Stimulated activated CD8-positive, alpha-beta memory T cell treated with anti-CD3 and anti-CD28 coated beads, Interleukin-7, amount 100 ng/mL, for 4 hours (primary cell): Measurements from ENCODE around the gene CRACR2A.

Source experiments
- DNase-seq, 2 donors: peaks; one replicate each; pipeline ENCODE4 v3.0.0-alpha.2; 2020; ENCODE audit warnings: low read depth in 2 of 2

CRACR2A gene

DNA sequence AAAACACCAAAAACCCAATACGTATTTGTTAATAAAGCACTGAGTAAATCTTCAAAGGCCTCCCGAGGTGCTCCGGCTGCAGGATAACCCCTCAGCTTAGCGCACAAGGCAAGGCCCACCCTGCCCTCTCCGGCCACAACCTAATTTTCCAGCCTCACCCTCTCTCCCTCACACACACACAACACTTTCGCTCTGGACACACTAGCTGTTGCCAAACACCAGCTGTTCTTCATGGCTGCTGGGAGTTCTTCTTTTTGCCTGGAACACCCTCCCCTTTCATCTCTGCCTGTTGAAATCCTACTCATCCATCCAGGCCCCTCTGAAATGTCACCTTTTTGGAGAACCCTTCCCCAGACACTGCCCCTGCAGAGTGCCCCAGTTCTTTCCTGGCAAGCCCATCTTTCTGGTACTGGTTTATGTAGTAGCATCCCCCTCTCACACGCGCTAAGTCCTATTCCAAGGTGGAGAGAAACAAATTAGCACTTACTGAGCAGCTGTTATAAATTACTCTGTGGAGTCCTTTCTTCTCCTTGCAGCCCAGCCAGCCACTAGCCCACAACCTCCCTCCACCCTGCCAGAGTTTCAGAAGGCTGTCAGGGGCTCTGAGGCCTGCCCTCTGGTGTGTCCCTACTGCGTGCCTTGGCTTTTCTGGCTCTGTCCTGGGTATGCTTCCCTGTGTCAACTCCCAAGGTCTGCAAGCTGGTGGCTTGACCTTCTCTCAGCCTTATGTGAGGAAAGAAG lies 805 bp upstream of the CRACR2A start:
- DNase-seq, result no peak

DNA sequence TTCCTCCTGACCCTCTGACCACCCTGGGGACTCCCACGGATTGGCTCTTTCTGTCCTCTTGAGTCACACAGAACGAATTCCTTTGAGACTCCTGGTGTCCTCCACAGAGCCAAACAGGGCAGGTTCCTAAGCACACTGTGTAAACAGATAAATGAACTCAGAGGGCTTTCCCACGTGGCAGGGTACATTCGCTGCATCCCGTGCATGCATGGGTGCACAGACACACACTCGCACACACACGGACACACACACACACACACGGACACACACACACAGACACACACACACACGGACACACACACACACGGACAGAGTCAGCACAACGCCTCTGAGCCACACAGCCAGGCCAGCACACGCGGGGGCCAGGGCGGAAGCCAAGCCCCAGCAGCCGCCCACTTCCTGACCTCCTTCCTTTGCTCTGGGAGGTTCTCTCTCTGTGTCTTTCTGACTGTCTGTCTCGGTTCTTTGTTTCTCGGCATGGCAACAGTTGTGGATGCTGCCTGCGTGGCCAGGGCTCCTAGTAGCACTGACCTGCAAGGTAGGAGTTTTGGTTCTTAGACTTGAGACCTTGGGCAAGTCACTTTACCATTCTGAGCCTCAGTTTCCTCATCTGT lies 706 bp downstream of the CRACR2A start:
- DNase-seq, result peak; percentile 40 to 66

DNA sequence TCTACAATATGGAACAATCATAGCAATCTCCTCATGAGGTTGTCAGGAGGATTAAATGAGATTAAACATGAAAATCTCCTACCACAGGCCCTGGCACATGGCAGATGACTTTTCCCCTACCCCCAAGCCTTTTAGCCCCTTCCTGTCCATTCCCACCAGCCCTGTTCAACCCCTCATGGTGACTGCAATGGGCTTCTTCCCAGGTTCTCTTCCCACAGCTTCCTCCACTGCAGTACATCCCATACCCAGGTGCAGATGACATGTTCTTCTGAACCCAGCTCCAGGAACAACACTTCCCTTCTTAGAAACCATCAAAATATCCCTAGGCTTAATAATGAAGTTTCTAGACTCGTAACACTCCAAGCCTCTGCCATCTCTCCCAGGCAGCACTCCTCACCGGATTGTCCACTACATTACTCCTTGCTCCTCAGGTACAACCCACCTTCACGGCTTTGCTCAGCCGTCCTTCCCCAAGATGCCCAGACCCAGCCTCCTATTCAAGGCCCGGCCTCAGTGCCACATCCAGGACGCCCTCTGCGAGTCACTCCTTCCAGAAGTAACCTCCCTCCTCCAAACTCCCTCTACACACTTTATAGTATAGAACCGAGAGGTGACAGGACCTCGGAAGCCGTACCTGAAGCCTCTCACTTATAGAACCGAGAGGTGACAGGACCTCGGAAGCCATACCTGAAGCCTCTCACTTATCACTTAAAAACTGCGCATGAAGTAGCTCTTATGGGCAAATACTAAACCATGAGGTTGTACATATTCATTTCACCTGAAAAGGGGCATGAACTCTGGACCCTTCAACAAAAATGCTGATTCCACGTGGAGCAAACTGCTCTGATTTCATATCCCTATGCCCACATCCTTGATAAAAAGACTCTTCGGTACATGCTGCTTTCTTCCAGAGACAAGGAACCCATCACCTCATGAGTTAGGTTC lies 1.5 kb downstream of the CRACR2A start:
- DNase-seq, result no peak

DNA sequence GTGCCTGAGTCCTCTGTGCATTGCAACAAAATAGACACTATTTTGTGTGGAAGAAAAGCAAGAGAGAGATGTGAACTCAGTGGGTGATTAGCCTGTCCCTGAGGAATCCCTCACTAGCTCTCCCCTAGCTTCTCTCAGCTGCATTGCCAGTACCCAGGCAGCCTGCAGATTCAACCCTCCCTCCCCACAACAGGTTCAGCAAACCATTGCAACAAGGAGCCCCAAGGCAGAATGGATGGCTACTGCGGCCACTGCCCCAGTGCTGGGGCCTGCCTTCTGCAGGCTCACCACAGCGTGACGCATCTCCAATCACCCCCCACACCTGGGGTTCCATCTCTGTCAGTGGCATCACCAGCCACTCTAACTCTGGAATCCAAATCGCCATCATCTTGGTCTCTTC lies 2.3 kb downstream of the CRACR2A start:
- no peak for DNase-seq

DNA sequence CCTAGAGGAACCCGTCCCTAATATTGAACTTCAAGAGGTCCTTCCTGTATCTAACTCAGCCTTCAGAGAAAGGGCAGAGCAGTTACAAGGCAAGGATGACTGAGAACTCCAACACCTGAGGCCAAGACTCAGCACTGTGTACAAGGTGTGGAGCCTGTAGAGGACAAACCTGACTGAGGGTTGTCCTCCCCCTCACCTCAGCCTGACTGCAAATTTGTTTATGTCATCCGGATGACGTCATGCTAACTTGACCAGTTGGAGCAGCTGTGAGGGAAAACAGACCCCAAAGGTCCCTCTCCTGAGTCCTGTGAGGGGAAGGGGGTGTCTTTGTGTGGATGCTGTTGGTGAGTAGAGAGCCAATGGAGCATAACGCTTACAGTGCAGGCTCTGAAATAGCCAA lies 4.3 kb downstream of the CRACR2A start:
- no peak for DNase-seq

DNA sequence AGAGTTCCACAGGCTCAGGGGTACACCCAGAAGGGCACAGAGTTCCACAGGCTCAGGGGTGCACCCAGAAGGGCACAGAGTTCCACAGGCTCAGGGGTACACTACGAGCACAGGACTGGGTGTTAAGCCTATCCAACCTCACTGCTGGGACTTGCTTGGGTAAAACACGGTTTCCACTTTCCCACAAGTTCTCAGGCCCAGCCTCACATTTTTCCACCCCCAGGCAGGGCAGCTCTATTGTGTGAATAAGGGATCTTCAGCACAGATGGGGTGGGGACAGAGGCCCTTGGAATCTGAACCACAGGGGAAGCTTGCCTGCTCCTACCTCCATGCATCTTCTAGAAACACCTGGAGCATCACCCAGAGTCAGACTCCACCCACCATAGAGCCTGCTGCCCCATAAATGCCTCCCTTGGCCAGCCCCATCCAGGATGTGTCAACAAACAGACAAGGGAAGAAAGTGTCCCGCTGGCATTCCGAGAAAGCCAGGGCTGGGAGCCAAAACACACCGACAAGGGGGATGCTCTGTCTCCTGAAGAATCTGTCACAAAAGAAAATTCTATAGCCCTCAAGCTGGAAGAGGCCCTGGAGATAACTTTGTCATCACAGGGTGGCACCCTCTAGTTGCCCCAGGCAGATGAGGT lies 4.8 kb downstream of the CRACR2A start:
- no peak for DNase-seq

DNA sequence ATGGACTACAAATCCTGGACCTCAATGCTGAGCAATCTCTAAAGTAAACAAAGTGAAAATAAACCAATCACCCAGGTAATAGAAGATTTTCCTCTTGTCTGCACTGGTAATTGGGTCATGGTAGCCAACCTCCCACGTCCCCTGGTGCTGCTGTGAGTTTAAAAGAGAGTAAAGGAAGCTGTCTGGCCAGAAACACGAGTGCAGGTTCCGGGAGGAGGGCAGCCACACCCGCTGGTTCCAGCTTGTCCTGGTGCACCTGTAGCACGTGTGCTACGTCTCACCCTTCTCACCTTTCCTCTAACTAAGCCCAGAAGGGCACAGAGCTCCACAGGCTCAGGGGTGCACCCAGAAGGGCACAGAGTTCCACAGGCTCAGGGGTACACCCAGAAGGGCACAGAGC lies 5.4 kb downstream of the CRACR2A start:
- no peak for DNase-seq

DNA sequence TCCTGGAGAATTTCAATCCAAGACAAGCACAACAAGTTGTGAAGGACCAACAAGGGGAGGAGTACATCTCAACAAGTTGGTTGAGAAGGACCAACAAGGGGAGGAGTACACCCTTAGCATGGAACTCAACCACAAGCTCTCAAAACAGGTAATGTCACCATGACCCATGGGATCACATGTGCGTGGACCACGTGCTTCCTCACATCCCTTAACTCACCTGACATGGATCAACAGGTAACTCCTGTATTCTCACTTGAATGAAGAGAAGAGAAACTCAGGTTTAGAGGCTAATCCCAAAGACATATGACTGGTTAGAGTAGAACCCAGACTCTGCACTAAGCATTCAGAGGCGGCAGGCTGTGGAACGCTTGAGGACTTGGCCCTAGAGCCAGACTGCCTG lies 6.2 kb downstream of the CRACR2A start:
- DNase-seq, result no peak

DNA sequence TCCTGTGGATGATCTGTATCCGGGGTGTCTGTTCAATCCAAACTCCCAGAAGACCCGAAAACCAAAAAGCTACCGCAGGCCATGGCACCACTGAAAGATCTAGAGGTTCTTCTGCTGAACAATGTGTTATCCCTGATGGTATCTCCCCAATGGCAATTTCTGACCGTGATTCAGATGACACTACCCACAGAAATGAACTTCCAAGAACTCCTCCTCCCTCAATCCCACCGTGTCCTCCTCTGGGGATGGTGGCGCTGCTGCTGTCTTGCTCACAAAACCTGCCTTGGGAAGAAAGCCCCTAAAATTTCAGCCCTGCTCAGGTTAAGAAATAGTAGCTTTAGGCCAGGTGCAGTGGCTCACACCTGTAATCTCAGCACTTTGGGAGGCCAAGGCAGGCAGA lies 7.8 kb downstream of the CRACR2A start:
- no peak for DNase-seq

DNA sequence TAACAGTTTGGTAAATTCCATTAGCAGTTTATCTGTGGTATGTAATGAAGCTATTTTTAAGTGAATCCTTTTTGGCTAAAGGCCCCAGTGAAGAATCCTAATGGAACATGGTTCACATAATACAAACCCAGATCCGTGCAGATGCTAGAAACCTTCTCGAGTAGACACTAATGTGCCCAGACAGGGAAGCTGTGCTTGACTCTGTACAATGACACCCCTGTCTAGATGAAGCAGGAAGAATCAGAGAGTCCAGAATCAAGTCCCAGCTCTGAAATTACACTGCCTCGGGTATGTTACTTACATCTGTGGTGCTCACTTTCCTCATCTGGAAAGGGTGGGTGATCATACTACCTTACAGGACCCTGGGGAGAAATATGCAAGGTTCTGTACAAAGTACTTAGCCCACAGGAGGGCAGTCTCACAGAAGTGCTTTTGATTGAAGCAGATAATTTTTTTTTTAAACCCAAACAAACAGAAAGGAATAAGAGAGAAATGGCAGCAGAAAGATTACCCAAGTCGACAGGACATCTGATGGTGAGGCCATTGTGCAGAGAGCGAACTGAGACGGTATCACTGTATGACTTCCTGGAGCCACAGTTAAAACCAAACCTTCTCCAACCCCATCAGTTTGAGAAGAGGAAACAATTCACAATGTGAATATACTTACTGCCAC lies 8.5 kb downstream of the CRACR2A start:
- DNase-seq, result no peak

DNA sequence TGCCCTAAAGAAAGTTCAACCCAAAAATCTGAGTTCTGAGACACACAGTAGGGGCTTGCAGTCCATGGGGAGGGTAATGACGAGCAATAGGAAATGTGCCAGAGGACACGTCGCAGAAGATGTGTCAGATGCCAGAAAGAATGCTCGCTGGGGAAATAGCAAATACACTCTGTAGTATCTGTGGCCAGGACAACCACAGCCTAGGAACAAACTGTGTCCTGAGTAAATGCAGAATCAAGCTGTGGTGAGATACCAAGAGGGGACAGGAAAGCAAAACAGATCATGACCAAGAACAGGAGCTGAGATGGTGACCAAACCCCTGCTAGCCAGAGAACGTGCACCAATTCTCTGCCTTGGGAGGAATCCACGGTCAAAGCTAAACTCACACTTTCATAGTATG lies 9.1 kb downstream of the CRACR2A start:
- DNase-seq, result no peak

DNA sequence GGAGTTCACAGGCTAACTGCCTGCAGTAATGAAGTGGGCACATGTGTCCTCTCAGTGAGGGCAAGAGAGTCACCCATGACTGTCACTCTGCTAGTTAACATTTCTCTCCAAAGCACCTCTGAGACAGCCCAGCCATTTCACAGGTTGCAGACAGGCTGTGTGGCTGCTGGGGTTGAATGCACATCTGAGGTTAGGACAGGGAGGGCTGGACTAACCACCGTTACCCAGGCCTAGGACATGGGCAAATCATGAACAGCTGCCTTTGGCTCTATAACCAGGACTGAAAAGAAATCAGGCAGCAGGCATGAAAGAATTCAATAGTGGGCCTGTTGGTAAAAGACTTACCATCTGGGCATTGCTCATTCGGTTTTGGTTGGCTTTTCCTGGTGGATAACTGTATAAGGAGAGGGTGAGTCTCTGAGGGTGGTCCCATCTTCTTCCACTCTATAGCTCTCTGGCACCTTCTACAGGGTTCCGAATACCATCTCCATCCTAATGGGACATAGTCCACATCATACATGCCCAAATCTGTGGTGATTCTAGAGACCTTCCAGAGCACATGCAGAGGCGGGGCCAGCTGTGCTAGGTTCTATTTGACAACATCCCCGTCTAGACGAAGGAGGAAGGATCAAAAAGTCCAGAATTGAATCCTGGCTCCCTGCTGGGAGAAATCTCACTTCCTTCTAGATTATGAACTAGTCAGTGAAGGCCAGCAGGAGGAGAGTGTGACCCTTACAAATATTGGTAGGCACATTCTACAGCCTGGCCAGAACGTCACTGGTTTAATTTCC lies 10.8 kb downstream of the CRACR2A start:
- no peak for DNase-seq

DNA sequence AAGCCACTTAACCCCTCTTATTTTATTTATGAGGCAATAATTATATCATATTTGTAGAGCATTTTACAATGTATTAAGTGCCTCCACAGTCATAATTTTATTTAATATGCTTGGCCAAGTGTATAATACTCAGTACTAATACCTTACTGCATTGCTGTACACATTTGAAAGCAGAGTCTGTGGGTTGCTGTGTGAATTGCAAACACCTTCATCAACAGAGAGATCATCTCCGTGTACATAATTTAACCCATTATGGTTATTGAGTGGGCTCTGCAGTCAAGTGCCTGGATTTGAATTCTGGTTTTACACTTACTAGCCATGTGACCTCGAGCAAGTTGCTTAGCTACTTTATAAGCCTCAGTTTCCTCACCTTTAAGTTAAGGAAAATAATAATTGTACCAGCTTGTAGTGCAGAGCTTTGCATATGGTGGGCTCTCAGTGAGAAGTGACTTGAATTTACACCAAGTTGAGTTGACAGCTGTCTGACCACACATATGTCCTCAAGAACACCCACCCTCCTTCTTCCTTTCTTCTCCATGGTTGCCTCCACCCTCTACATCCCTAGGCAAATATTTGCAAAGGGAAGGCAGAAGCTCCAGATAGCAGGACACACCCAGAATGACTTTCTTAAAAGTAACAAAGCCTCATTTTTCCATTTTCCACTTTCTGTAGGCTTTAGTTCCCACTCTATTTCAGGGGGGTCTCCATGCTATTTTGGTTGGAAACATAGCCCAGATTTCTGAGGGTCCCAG lies 12.3 kb downstream of the CRACR2A start:
- no peak for DNase-seq

DNA sequence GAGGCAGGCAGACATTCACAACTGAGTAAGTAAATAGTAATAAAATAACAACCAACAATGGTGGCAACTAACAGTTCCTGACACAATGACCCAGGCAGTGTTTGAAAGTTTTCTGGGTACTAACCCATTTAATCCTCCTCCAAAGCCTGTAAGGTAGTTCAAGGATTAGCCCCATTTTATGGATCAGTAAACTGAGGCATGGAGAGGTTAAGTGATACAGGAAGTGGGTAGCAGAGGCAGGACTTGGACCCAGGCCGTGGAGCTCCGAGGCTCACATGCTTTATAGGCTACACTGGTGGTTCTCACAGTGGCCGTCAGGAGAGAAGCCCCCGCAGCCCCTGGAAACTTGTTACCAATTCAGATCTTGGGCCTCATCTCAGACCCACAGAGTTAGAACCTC lies 17.5 kb downstream of the CRACR2A start:
- no peak for DNase-seq

DNA sequence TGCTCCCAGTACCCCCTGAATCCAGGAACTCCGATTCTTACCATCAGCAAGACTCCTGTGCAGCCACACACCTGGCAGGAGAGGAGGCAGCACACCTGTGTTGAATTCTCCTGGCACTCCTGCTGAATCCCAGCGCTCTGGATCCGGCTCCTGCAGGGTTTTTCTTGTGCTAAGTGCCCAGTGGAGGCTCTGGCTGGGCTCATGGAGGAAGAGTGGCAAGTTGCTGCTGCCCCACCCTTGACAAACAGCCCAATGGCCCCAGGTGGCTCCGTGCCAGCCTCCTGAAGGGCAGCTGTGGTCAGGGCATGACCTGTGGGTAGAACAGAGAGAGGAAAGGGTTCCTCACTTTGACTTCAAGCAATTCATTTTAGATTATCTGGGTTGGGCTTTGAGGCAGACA lies 20.0 kb downstream of the CRACR2A start:
- DNase-seq, result no peak

DNA sequence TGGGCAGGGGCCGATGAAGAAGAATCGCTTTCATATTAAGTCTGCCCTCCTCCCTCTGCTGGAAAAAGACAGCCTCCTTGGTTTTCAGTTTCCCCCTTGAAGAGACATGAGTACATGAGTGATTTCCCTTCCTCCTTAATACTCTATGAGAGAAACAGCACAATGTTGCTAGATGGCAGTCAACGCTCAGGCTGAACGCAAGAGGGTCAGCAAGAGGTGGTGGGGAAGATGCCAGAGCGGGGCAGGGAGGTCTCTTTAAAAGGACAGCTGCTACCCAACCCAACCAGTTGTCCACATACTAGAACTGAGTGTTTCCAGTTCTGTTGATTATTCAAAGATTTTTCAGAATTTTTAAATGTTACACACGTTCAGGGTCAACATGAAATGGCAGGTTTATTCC lies 22.8 kb downstream of the CRACR2A start:
- no peak for DNase-seq

DNA sequence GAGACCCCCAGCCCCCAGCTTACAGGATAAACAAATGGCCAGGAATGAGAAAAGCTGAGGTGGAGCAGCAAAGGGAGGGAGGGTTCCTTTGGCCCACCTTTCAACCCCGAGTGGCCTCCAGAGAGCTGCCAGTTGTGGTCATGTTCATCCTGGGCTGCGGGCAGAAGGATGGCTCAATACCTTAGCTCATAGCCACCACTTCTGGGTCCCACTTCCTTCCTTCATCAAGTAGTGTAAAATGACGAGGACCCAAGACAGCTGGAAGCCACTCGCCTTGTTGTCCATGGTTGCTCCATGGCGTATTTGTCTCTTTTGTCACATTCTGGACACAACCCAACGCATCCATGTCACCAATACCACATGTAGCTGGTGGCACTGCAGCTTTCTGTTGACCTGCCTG lies 24.2 kb downstream of the CRACR2A start:
- DNase-seq, result no peak

DNA sequence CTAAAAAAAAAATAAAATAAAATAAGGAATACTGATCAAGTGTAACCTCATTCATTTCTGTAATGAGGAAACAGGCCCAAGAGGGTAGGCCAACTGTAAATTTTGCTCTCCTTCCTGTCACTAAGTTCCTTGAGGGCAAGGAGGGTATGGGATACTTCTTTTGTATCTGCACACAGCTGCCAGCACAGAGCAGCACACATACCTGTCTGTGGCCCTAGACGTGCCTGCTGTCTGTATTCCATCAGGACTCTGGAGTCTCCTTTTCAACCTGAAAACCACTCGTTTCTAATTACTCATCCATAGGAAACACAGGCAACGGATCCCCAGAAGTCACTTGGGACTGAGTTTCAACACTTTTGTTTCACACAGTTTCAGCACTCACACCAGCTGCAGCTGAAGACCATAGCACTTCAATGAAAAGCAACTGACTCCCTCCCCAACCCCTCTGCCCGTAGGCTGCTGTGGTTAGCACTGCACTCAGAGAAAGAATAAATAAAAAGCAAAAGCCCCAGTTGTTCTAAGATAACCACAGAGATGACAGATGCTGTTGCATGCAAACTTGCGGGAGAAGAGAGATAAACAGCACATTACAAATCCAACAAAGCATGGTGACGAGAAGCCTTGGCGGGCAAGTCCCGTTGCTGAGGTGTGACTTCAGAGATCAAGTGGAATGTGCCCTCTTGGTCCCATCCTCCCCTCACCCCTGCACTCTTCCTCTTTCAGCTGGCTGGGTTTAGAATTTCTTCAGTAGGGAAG lies 24.9 kb downstream of the CRACR2A start:
- DNase-seq, result peak in 1 of 2 donors; percentile 18

DNA sequence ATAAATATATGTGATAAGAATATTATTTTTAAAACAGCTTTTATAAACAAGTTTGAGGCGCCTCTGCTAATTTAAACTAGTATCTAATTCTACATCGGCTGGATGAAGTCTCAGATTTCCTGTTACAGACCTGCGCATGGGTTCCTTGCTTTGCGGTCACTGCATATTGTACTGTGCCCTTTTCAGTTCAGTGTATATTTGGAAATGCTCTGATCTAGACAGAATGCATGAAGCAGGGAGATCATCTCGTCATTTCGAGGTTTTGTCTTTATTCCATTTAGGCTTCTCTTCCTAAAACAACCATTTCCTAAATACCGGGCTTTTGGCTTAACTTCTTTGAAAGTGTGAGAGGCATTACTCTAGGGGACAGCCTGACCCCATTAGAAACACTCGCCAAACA lies 25.6 kb downstream of the CRACR2A start:
- no peak for DNase-seq
